Duodenal mucosa (tissue), 2 donors: Measurements from ENCODE around the gene PPOX.
A peak's percentile ranks its signal among the peaks of the same experiment; 100 is the strongest.

ENCODE experiments used
- H3K27ac ChIP-seq: one replicate; pipeline ENCODE4 v1.7.0; 2013; ENCODE audit warnings: low read depth, low read length
- H3K27me3 ChIP-seq, 2 donors: one replicate each; pipeline ENCODE4 v1.7.0; 2013; ENCODE audit warnings: low read length in 2 of 2, control low read depth in 1 of 2; ENCODE audit not compliant: insufficient read depth in 2 of 2, control insufficient read depth in 1 of 2
- H3K36me3 ChIP-seq, 2 donors: one replicate each; pipeline ENCODE4 v1.7.0; 2013; ENCODE audit warnings: low read length in 2 of 2, control low read depth in 1 of 2; ENCODE audit not compliant: insufficient read depth in 2 of 2, control insufficient read depth in 1 of 2
- H3K4me1 ChIP-seq, 2 donors: one replicate each; pipeline ENCODE4 v1.7.0; 2013; ENCODE audit warnings: low read length in 2 of 2, control low read depth in 1 of 2; ENCODE audit not compliant: insufficient read depth in 2 of 2, control insufficient read depth in 1 of 2
- H3K4me3 ChIP-seq, 2 donors: one replicate each; pipeline ENCODE4 v1.7.0; 2013; ENCODE audit warnings: low read length in 2 of 2, low read depth in 1 of 2
- H3K9ac ChIP-seq, 2 donors: one replicate each; pipeline ENCODE4 v1.7.0; 2013; ENCODE audit warnings: low read length in 2 of 2, low read depth in 1 of 2
- H3K9me3 ChIP-seq, 2 donors: one replicate each; pipeline ENCODE4 v1.7.0; 2013; ENCODE audit warnings: low read length in 2 of 2, control low read depth in 1 of 2; ENCODE audit not compliant: control insufficient read depth in 1 of 2

Gene PPOX

GRCh38 chr1:161196521-161197451, 30.6 kb downstream of the PPOX start:
- no peaks in the 10 kb centered on the region for H3K36me3 ChIP-seq
- peak overlapping the region; percentile 64 for H3K27ac ChIP-seq
- H3K4me1 ChIP-seq, result peaks cover 48 to 61% of the 10 kb centered on the region in 2 donors
- peak overlapping the region; percentile 32 to 36 for H3K9ac ChIP-seq
- H3K27me3 ChIP-seq, result no peaks in the 10 kb centered on the region
- no peaks in the 10 kb centered on the region for H3K9me3 ChIP-seq
- peak overlapping the region; percentile 31 to 50 for H3K4me3 ChIP-seq

DNA sequence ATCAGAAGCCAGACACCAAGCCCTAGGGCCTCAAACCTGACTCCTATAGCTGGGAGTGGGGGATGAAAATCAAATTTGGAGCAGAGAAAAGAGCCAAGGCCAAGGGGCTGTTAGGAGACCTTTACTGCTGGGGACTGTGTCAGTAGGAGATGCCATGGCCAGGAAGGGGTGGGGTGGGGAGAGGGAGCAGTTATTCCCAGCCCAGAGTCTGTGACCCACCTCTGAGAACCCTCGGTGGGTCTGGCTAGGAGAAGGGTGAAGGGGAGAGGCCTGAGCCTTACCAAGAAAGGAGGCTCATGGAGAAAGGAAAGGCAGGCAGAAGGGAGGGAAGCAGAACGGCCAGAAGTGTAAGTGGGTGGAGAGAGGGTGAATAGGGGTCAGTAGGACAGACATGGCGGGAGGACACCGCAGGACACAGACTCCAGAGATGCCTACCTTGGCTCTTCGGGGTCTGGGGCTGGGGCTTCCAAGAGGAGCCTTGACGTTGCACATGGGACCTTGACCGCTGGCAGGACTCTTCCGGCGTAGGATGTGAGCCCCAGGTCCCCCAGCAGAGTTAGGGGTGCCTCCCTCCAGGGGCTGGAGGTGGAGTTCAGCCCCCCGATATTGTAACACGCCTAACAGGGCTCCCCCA, 31.5 kb downstream of the PPOX start:
- Histone ChIP-seq H3K27me3 (no peaks in the 10 kb centered on the region), H3K4me3 (peak overlapping the region; percentile 42 to 50), H3K9me3 (no peaks in the 10 kb centered on the region), H3K4me1 (peaks cover 49 to 62% of the 10 kb centered on the region in 2 donors), H3K9ac (peak overlapping the region; percentile 36 to 38), H3K36me3 (no peaks in the 10 kb centered on the region), H3K27ac (peak overlapping the region; percentile 64)

DNA sequence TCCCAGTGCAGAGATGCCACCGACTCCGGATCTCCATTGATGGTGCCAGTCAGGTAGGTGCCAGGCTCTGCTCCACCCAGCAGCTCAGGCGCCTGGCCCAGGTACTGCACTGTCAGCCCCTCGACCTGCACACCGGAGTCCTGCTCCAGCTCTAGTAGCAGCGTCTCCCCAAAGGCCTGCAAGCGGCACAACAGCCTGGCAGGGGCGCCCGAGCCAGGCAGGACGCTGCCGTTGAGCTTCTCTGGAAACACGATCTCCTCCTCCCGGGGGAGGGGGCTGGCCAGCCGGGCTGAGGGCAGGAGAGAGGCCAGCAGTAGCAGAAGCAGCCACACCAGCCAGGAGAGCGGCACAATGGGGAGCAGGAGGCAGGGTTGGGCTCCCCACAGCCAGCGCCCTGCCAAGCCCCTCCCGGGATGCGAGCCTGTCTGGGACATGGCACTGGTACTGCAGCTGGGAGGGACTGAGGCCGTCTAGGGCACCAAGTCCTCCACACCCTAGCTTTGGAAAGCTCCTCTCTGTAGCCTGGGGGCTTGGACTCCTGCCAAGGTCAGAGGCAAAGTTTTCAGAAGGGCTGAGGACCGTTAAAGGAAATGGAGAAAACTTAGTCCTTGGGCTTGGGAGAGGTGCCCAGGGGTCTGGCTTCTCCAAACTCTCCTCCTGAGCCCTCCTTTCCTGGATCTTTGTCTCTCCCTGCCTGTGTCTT, 32.1 kb downstream of the PPOX start:
- H3K27ac ChIP-seq, result peak overlapping the region; percentile 65
- peak overlapping the region; percentile 36 to 38 for H3K9ac ChIP-seq
- H3K9me3 ChIP-seq, result no peaks in the 10 kb centered on the region
- H3K4me1 ChIP-seq, result peaks cover 46 to 59% of the 10 kb centered on the region in 2 donors
- H3K36me3 ChIP-seq, result peaks cover 0 to 1% of the 10 kb centered on the region in 2 donors
- H3K27me3 ChIP-seq, result no peaks in the 10 kb centered on the region
- peak overlapping the region; percentile 42 to 50 for H3K4me3 ChIP-seq

- Histone ChIP-seq H3K4me1 (peaks cover 52 to 63% of the 10 kb centered on the region in 2 donors), H3K4me3 (peak within 1 kb of the TSS; percentile 42 to 50), H3K9ac (peak within 1 kb of the TSS; percentile 38 to 40), H3K27me3 (no peaks in the 10 kb centered on the region), H3K27ac (peak within 1 kb of the TSS; percentile 97), H3K36me3 (peaks cover 4 to 7% of the 10 kb centered on the region in 2 donors), H3K9me3 (no peaks in the 10 kb centered on the region)
Measured at GRCh38 chr1:161198897-161199431, 32.7 kb downstream of the PPOX start, which contains the start of gene ADAMTS4. ADAMTS4 (minus strand) TSS chr1:161199054; CDS start chr1:161198627, 427 bp downstream.

DNA sequence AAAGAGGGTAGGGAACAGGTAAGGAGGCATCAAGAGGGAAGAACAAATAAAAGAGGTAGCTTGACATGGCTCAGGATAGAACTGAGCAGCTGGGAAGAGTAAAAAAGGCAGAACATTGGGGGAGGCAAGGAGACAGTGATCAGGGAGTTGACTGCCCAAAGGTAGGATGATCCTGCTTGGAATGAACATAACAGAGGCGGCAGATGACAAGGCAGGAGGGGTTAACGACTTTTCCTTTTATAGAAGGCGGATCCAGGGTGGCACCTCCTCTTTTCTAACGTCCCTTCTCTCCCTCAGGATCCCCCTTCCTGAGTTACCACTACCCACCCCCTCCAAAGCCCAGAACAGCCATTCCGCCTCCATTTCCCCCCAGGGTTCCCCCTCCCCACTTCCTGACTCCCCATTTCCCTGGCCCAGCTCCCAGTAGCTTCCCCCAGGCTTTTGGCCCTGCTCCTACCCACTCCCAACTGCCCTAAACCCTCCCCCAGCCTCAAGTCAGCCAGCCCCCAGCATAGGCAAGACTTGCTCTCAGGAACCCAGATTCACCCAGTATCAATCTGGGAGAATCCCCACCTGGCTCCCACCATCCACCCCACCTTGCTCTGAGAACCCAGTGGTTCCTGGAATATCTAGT, 33.4 kb downstream of the PPOX start:
- Histone ChIP-seq H3K36me3 (peaks cover 7 to 11% of the 10 kb centered on the region in 2 donors), H3K27me3 (no peaks in the 10 kb centered on the region), H3K9me3 (no peaks in the 10 kb centered on the region), H3K9ac (peak overlapping the region in 1 of 2 donors; percentile 40), H3K4me3 (no peak overlapping the region), H3K27ac (peak overlapping the region; percentile 97), H3K4me1 (peaks cover 57 to 63% of the 10 kb centered on the region in 2 donors)

- Histone ChIP-seq H3K36me3 (peaks cover 11 to 12% of the 10 kb centered on the region in 2 donors), H3K4me3 (no peak overlapping the region), H3K9me3 (no peaks in the 10 kb centered on the region), H3K9ac (peak overlapping the region in 1 of 2 donors; percentile 97), H3K27me3 (no peaks in the 10 kb centered on the region), H3K27ac (peak overlapping the region; percentile 97), H3K4me1 (peaks cover 63% of the 10 kb centered on the region in 2 donors)
Measured at GRCh38 chr1:161200421-161200991, 34.3 kb downstream of the PPOX start.

DNA sequence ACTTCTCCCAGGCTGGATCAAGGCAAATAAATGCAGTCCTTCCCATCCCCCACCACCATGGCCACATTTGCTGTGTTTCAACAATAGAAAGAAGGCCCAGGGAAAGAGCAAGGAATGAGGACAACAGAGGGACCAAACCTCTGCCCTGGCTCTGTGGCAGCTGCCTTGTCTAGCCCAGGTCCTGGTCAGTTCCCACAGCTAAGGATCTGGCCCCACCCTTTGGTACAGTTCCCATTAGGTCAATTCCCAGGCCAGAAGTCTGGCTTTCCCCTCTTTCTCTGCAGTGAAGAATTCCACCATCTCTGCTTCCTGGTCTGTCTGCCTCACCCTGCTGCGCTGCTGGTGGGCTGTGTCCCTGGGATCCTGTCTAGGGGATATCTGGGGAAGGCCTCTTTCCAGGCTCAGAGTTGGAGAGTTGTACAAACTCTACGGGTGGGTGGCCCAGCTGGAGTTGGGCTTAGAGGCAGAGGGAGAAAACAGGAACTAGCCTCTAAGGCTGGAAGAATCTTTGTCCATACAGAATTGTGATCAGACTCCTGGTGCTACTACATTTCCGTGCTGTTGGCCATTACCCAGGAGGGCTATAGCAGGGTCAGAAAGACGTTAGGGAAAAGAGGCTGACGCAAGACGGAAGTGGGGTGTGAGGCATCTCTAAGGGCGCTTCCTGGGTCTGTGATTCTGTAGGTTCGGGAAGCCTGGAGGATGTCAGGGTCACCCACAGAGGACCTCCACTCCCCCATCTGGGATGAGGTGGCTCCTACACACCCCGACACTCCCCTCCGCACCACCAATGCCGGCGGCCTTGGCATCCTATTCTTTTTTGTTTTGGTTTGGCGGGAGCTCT, 35.0 kb downstream of the PPOX start:
- H3K9ac ChIP-seq, result peak overlapping the region; percentile 81 to 97
- H3K9me3 ChIP-seq, result no peaks in the 10 kb centered on the region
- peaks cover 59 to 65% of the 10 kb centered on the region in 2 donors for H3K4me1 ChIP-seq
- peak overlapping the region; percentile 93 to 97 for H3K4me3 ChIP-seq
- peak overlapping the region; percentile 97 for H3K27ac ChIP-seq
- no peaks in the 10 kb centered on the region for H3K27me3 ChIP-seq
- peaks cover 13 to 17% of the 10 kb centered on the region in 2 donors for H3K36me3 ChIP-seq

DNA sequence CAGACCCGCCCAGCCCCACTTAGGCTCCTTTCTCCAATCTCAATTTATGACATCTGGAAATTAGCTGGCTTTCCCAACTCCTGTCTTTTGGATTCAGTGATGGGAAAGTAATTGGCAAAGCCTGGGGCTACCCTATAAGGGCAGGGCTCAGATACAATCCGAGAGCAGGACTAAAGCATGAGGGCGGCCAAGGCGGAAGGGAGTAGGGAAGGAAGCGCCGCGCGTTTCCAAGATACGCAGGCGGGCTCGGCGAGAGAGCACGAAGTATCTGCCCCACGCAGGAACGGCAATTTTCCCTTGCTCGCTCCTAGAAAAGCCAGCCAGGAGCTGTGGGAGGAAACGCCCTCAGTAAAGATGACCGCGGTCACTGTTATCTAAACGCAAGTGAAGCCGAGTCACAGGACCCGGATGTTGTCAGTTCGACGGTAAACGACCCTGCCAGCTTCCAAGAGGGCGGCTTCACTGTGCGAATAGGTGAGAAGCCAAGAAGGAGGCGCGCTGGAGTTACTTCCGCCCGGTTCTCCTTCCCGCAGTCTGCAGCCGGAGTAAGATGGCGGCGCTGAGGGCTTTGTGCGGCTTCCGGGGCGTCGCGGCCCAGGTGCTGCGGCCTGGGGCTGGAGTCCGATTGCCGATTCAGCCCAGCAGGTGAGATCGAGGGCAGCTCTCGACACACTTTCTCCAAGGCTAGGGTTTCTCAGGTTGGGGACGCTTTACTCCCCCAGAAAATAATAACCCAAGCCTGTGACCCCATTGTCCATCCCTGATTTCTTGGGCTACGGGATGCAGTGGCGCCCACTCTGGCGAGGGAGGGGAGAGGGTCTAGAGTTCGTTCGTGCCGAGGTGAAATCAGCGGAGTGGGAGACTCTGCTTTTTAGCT, 35.8 kb downstream of the PPOX start, which contains the start of gene NDUFS2:
NDUFS2 (plus strand) TSS at position 532 of the 877 bp plus-strand sequence; CDS start at position 551, 19 bp downstream.
- Histone ChIP-seq H3K9ac (peak within 1 kb of the TSS; percentile 81 to 97), H3K27me3 (no peaks in the 10 kb centered on the region), H3K4me1 (peaks cover 56 to 59% of the 10 kb centered on the region in 2 donors), H3K9me3 (no peaks in the 10 kb centered on the region), H3K36me3 (peaks cover 22 to 26% of the 10 kb centered on the region in 2 donors), H3K4me3 (peak within 1 kb of the TSS; percentile 93 to 97), H3K27ac (peak within 1 kb of the TSS; percentile 97)
